Ammon's horn (tissue), 1 donor: ENCODE data around the gene GNB1L.

Experiments used
- DNase-seq: peaks from one replicate; pipeline ENCODE4 v3.0.0-alpha.2; 2016; ENCODE audit warnings: low spot score

GNB1L gene

DNA sequence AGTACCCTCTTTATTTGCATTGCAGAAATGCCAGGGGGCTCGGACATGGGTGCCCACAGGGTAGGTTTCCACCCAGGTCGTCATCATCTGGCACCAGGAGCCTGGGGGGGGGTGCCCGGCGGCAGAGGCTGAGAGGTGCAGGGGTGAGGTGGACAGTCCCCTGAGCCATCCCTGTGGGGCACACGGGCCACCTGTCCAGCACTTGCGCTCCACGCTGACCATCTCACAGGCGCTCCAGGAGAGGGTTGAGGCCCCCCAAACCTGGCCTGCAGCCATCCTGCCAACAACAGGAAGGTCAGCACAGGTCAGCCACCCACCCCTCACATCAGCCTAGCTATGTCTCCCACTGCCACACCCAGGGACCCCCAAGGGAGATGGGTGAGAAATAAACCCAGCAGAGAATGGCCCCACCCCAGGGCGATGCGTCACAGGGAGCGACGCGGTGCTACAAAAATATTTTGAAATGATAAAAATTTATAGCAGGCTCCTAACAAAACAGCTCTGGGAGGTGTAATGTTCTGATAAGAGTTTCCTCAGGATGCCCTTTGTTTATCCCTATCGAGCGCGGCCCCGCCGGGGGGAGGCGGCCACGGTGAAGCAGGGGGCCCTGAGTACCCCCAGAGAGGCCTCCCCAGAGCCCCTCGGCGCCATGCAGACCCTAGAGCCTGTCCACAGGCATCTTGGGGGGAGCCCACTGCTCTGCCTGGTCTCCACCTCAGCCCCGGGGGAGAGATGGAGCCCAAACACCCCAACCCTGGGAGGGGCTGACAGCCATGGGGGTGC is 21.0 kb upstream of the GNB1L start:
- no peak for DNase-seq

GRCh38 chr22:19875061-19875530 is 20.4 kb upstream of the GNB1L start:
- no peak for DNase-seq

DNA sequence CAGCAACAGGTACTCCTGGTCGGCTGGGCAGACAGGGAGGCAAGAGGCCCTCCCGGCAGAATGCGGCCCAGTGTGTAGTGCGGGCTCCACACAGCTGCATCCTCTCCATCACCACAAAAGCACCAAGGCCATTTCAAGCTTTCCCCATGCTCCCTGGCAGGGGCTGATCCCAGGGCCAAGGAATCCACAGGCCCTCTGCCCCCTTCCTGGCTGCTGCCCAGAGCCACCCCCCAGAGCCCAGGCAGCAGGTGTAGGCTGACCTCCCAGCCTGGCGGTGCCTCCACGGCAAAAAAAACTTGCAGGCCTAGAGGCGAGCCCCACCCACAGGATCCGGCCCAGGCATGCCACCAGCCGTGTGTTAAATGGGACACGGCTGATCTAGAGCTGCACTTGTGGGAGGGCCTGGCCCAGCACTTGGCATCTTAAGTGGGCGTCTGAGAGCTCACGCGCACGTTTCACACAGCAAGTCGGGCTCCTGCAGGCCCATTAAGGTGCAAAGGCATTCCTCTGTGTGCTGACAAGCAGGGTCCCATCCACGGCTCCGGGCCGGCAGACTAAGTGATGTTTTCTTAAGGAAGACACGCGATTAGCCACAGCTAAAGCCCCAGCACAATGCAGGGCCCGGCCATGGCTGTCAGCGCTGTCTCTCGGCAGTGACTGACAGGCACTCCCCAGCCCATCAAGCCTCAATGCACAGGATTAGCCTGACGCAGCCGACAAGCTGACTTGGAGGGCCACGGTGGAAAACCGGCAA is 19.8 kb upstream of the GNB1L start:
- no peak for DNase-seq

DNA sequence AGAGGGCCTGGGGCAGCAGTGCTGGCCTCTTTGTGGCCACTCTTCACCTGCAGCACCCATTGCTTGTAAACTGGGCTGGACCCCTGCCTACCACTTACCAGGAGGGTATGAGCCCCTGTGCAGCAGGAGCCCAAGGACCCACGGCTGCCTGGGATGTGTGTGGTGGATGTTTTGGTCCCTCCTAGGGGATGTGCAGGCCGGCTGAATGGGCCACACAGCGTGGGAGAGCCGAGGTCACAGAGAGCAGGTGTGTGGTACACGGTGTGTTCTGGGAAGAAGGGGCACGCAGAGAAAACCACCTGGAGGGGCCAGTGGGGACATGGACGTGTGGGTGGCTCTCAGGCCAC is 19.3 kb upstream of the GNB1L start:
- DNase-seq: no peak

DNA sequence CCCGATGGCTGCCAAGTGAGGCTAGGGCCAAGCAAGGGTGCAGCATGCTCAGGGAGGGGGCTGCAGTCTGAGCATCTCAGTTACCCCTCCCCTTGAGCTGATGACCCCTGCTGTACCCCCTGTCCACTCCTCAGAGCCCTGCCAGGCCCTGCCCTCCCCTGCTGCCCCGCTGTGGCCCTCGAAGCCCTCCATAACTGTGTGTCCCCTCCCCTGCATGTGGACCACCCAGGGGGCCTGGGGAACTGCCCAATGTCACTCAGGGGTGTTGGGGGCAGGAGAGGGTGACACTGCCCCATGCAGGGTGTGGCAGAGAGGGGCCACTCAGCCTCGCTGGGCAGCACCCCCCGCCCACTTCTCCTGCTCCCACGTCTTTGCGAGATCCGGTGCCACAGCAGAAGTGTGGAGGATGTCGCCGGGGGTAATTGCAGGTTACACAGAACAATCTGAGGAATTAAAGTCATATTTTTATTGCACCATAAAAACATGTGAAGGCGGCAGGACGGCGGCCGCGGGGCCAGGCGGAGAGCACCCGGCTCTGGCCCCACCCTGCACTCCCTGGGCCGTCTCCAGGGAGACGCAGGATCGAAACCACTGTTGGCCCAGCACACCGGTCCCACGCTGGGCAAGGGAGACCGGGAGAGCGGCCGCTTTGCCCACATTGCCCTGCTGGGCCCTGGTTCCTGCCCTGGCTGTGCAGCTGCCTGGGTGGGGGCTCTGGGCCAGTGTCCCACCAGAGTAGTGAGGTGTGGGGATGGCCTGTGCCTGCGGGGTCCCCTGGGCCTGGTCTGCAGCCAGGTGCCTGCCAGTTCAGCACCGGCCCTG is 18.7 kb upstream of the GNB1L start:
- DNase-seq: no peak

DNA sequence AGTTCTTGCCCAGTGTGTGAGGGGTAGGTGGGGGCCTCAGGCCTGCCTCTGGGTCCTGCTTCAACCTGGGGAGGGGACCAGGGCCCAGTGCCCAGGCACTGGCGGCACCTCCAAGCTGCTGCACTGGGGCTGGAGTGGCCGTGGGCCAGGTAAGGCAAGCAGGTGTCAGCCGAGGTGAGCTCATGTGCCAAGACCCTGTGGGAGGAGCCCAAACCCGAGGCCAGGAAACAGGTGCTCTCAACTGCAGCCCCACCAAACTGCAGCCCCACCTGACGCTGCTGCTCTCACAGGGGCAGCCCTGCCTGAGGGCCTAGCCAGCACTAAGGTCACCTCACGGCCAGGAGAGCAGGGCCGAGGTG is 18.1 kb upstream of the GNB1L start:
- no peak for DNase-seq

- no peak for DNase-seq
Measured at GRCh38 chr22:19871845-19872778, 17.4 kb upstream of the GNB1L start.

DNA sequence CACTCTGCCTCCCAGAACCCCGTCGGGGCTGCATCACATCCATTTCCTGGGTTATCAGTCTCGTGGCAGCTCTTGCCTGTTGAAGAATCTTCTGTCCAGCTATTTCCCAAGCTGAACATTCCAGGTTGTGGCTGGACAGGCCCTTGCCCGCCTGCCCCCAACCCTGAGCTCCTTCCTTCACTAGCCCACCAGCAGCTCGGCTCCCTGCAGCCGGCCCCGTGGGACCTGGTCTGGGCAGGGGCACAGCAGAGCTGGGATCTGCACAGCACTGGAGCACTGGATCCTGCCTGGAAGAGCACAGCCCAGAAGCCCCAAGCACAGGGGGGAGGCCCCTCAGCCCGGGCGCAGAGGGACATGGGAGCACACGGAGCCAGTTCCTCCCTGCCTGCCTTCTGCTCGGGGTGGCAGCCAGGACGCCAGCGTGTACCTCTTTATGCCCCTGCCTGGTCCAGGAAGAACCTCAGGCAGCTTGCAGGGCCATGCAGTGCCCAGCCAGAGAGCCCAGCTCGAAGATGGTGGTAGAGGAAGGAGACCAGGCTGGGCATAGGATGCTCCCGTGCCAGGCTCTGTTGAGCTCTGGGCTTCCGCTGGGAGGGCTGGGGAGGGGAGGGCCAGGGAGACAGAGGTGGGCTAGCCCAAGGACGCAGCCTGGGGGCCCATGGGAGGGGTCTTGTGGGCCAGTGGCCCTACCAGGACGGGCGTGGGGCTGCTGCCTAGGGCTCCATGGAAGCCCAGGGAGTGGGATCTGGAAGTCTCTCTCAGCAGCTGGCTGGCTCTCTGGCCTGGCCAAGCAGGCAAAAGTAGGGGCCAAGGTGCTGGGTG is 16.6 kb upstream of the GNB1L start:
- no peak for DNase-seq

- no peak for DNase-seq
Measured at GRCh38 chr22:19870153-19871022, 15.7 kb upstream of the GNB1L start.

- no peak for DNase-seq
Measured at GRCh38 chr22:19869497-19870152, 15.0 kb upstream of the GNB1L start.

- DNase-seq: peak; percentile 66
Measured at GRCh38 chr22:19868773-19869471, 14.2 kb upstream of the GNB1L start.

DNA sequence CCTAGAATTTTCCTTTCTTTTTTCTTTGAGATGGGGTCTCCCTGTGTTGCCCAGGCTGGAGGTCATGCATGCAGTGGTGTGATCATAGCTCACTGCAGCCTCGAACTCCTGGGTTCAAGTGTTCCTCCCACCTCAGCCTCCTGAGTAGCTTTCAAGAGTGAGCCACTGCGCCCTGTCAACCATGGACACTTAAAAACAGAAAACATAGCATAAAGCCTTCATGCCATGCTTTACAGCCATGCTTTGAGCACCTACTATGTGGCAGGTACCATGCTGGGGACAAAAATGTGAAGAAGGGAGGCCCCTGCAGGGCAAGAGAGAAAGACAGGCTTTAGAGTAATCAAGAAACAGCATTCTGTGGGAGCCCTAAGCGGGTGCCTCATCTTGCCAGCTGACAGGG is 13.7 kb upstream of the GNB1L start:
- DNase-seq: no peak

- no peak for DNase-seq
Measured at GRCh38 chr22:19867617-19868016, 12.9 kb upstream of the GNB1L start.

- no peak for DNase-seq
Measured at GRCh38 chr22:19866665-19867009, 12.0 kb upstream of the GNB1L start.

GRCh38 chr22:19865141-19865829 is 10.6 kb upstream of the GNB1L start:
- no peak for DNase-seq

GRCh38 chr22:19864538-19865106 is 9.9 kb upstream of the GNB1L start:
- DNase-seq: no peak

DNA sequence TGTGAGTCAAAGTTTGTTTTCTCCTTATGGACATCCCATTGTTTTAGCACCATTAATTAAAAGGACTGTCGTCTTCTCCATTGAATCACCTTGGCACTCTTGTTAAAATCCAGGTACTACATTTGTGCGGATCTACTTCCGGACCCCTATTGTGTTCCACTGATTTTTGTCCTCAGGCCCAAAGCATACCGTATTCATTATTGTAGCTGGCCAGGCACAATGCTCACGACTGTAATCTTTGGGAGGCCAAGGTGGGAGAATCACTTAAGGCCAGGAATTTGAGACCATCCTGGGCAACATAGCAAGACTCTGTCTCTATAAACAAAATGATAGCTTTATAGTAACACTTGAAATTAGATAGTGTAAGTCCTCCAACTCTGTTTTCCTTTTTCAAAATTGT is 8.9 kb upstream of the GNB1L start:
- DNase-seq: no peak
